Stimulated activated memory B cell treated with anti-CD40 and anti-IgM and Interleukin-4, amounts not matched to agents 10 μg/mL and 1 μg/mL and 100 μg/mL, for 72 hours (primary cell): ENCODE results near the gene MYO5B.

Experiments
- ATAC-seq: fragments of 150-1000 bp; cut with Tn5 transposase; 2 replicates; pipeline ENCODE4 v1.10.0; 2021
- H3K27ac Mint-ChIP-seq: one replicate; pipeline ENCODE4 v1.8.0; 2022; ENCODE audit warnings: mild to moderate bottlenecking, mixed read lengths
- H3K27me3 Mint-ChIP-seq: one replicate; pipeline ENCODE4 v1.8.0; 2022; ENCODE audit warnings: mixed read lengths
- H3K36me3 Mint-ChIP-seq: one replicate; pipeline ENCODE4 v1.8.0; 2022; ENCODE audit warnings: mixed read lengths
- H3K4me1 Mint-ChIP-seq: one replicate; pipeline ENCODE4 v1.8.0; 2022; ENCODE audit warnings: mixed read lengths
- H3K4me3 Mint-ChIP-seq: one replicate; pipeline ENCODE4 v1.8.0; 2022; ENCODE audit warnings: mild to moderate bottlenecking, moderate library complexity, mixed read lengths
- H3K9me3 Mint-ChIP-seq: one replicate; pipeline ENCODE4 v1.8.0; 2022; ENCODE audit warnings: mixed read lengths

Gene MYO5B

DNA sequence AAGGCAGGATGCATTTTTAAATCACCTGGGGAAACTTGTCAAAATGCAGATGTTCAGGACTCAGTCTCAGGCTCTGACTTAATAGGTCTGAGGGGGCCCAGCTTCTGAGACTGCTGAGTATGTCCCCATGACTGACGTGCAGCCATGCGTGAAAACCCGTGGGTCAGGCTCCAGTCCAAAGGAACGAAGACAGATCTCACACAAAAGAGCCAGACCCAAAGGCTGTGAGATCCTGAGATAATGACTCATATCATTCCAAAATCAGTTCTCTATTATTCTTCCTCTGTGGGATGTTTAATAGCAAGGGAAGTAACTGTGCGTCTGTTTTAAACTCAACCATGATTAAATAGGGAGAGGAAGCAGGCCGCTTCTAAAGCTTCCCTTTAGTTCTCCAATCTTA lies 274.2 kb downstream of the MYO5B start:
- H3K4me1 Mint-ChIP-seq: peaks cover 5% of the 10 kb centered on the region
- ATAC-seq: no peak
- no peaks in the 10 kb centered on the region for H3K36me3 Mint-ChIP-seq
- H3K4me3 Mint-ChIP-seq: no peak overlapping the region
- no peak overlapping the region for H3K27ac Mint-ChIP-seq
- H3K9me3 Mint-ChIP-seq: peaks cover 6% of the 10 kb centered on the region
- peaks cover 62% of the 10 kb centered on the region for H3K27me3 Mint-ChIP-seq

DNA sequence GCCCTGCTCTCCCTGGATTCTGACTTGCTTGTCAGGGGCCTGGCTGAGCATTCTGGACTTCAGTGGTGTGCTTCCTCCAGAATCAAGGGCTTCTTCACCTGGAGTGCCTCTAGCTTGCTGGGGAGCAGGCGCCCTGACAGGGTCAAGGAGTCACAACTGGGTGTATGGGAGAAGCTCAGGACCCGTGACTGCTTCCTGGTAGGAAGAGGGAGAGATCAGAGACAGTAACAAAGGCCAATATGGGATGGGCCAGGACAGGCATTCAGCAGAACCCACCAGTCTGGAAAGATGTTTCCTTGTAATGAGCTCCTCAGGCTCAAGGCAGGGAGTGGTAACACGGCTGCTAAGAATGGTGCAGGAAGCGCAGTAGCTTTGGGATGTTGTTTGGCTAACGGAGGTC lies 277.2 kb downstream of the MYO5B start:
- Mint-ChIP-seq H3K36me3 (no peaks in the 10 kb centered on the region), H3K4me3 (no peak overlapping the region), H3K27me3 (peaks cover 75% of the 10 kb centered on the region), H3K9me3 (peaks cover 6% of the 10 kb centered on the region), H3K4me1 (peaks cover 7% of the 10 kb centered on the region), H3K27ac (no peak overlapping the region)
- ATAC-seq: no peak

- H3K36me3 Mint-ChIP-seq: no peaks in the 10 kb centered on the region
- H3K27me3 Mint-ChIP-seq: peaks cover 62% of the 10 kb centered on the region
- no peak for ATAC-seq
- no peak overlapping the region for H3K4me3 Mint-ChIP-seq
- peaks cover 7% of the 10 kb centered on the region for H3K4me1 Mint-ChIP-seq
- H3K27ac Mint-ChIP-seq: peak overlapping the region; percentile 45
- peaks cover 9% of the 10 kb centered on the region for H3K9me3 Mint-ChIP-seq
Measured at GRCh38 chr18:49915352-49915751, 279.6 kb downstream of the MYO5B start.

DNA sequence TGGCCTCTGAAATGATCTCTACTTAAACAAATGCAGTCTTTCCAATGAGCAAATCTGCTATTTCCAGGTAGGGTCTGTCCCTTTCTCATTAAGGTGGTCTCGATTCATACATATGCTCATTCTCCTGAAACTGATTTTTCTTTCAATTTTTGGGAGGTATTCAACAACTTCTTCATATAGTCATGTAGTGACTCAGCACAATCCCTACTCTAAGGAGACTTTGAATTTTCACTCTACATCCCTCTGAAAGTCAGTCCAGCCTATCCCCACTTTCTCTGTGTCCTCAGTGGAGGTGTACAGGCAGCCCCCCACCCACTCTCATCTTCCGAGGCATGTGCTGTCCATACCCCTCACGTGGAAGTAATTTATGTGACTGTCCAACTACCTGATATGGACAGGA lies 281.7 kb downstream of the MYO5B start:
- Mint-ChIP-seq H3K36me3 (no peaks in the 10 kb centered on the region), H3K9me3 (peaks cover 9% of the 10 kb centered on the region), H3K27me3 (peaks cover 41% of the 10 kb centered on the region), H3K27ac (no peak overlapping the region), H3K4me1 (peaks cover 7% of the 10 kb centered on the region), H3K4me3 (no peak overlapping the region)
- ATAC-seq: no peak

GRCh38 chr18:49911427-49911826 lies 283.5 kb downstream of the MYO5B start:
- ATAC-seq: no peak
- Mint-ChIP-seq H3K27me3 (peaks cover 28% of the 10 kb centered on the region), H3K4me1 (peaks cover 7% of the 10 kb centered on the region), H3K27ac (no peak overlapping the region), H3K4me3 (no peak overlapping the region), H3K36me3 (no peaks in the 10 kb centered on the region), H3K9me3 (peaks cover 9% of the 10 kb centered on the region)

DNA sequence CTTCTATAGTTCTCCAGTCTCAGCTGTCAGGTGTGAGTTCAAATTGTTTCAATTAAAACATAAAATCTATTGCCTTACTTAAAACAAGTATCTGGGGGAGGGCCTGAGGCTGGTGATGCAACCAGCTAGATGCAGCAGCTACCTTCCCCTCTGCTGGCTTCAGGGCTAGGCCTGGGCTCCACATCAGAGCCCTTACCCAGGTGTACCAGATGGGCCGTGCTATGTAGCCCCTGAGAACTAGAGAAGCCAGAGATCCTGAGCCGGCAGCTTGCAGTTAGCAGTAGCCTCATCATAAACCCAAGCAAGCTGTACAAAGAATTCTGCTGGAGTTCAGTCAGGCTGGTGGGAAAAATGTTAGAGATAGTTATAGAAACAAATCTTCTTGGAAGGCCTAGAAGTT lies 284.0 kb downstream of the MYO5B start:
- H3K4me3 Mint-ChIP-seq: no peak overlapping the region
- peaks cover 4% of the 10 kb centered on the region for H3K4me1 Mint-ChIP-seq
- no peak for ATAC-seq
- H3K27ac Mint-ChIP-seq: no peak overlapping the region
- peaks cover 25% of the 10 kb centered on the region for H3K27me3 Mint-ChIP-seq
- H3K36me3 Mint-ChIP-seq: no peaks in the 10 kb centered on the region
- peaks cover 9% of the 10 kb centered on the region for H3K9me3 Mint-ChIP-seq

DNA sequence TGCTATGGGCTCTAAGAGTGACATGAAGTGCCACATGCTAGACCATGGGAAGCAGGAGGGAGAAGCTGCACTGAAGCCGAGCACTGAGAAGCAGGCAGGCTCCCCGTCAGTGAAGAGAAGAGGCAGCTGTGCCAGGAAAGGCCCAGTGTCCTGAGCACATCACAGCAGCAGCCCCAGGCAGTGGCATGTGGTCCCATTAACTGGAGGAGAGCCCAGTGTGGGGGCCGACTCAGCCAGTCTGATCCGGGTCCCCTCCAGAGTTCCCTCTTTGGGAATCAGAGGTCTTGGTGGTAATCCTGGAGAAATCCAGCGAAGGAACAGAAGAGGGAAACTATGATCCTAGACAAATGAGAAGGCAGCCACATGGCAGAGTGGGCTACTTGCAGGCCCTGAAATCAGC lies 284.9 kb downstream of the MYO5B start:
- H3K36me3 Mint-ChIP-seq: no peaks in the 10 kb centered on the region
- H3K27me3 Mint-ChIP-seq: peaks cover 22% of the 10 kb centered on the region
- no peaks in the 10 kb centered on the region for H3K4me1 Mint-ChIP-seq
- no peak overlapping the region for H3K4me3 Mint-ChIP-seq
- H3K27ac Mint-ChIP-seq: no peak overlapping the region
- peaks cover 9% of the 10 kb centered on the region for H3K9me3 Mint-ChIP-seq
- ATAC-seq: no peak

- H3K27me3 Mint-ChIP-seq: peaks cover 9% of the 10 kb centered on the region
- no peaks in the 10 kb centered on the region for H3K36me3 Mint-ChIP-seq
- no peaks in the 10 kb centered on the region for H3K4me1 Mint-ChIP-seq
- H3K4me3 Mint-ChIP-seq: no peak overlapping the region
- peaks cover under 1% of the 10 kb centered on the region for H3K9me3 Mint-ChIP-seq
- ATAC-seq: no peak
- H3K27ac Mint-ChIP-seq: no peak overlapping the region
Measured at GRCh38 chr18:49907346-49907929, 287.5 kb downstream of the MYO5B start.

DNA sequence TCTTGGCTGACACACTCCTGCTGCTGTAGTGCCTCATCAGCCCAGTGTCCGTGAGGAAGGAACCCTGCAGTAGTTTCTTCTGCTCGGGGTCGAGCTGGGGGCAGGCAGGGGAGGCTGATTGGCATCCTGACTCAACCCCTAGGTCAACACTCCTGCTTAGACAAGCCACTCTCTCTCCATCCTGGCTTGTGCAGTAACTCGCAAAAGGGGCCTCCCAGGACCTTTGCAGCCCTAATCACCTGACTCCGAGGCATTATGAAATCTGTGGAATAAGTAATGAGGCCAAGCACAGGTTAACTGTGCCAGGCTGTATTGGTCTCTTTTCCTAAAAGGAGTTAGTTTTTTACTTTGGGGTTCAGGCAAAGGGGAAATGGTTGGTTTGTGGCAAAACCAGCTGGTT lies 289.2 kb downstream of the MYO5B start:
- ATAC-seq: no peak
- Mint-ChIP-seq H3K27ac (no peak overlapping the region), H3K4me1 (no peaks in the 10 kb centered on the region), H3K36me3 (no peaks in the 10 kb centered on the region), H3K9me3 (no peaks in the 10 kb centered on the region), H3K4me3 (no peak overlapping the region), H3K27me3 (peaks cover 9% of the 10 kb centered on the region)

DNA sequence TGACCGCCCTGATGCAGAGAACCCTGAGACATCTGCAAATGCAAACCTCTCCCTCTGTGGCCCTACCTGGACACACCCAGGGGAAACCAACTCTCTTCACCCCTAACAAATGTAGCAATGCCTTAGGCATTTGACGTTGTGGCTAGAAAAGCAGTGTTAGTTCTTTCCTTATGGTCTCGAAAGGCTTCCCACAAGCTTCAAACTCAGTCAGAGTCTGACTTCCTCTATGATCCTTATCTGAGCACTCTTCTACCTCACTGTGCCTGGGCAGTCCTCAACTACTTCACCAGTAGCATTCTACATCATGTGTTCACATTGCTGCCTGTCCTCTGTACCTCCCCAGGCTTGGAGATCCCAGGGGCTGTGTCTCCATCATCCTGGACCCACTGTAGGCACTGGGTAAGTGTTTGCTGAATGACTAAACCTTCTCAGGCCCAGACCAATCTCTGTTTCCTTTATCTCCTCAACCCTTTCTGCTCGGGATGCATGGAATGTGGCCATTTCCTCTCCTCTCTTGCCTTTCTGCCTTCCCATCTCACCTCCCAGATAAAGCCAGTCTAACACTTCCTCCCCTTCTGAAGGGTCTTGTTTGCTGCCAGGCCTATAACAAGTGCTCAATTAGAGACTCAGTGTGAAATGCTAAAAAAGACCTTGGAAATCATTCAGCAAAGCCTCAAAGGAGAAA lies 289.9 kb downstream of the MYO5B start:
- no peak overlapping the region for H3K27ac Mint-ChIP-seq
- ATAC-seq: no peak
- H3K27me3 Mint-ChIP-seq: peaks cover 9% of the 10 kb centered on the region

DNA sequence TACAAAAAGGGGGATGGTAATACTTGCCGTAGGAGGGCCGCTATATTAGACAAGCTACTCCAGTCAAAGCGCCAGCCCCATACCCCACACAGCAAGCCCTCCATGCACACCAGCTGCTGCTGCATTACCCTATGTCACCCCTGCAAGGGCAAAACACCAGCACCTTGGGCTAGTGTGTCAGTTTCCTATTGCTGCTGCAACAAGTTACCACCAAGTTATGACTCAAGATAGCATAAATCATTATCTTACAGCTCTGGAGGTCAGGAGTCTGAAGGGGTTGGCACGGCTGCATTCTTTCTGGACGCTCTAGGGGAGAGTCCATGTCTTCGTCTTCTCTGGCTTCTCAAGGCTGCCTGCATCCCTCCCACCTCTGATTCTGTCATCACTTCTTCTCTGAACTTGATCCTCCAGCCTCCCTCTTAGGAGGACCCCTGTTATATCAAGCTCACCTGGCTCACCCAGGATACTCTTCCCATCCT lies 293.0 kb downstream of the MYO5B start:
- no peaks in the 10 kb centered on the region for H3K36me3 Mint-ChIP-seq
- peaks cover 10% of the 10 kb centered on the region for H3K27me3 Mint-ChIP-seq
- H3K4me1 Mint-ChIP-seq: no peaks in the 10 kb centered on the region
- ATAC-seq: no peak
- no peak overlapping the region for H3K4me3 Mint-ChIP-seq
- no peaks in the 10 kb centered on the region for H3K9me3 Mint-ChIP-seq
- H3K27ac Mint-ChIP-seq: no peak overlapping the region

More for the DNA sequence above, 289.9 kb downstream of the MYO5B start:
- H3K4me3 Mint-ChIP-seq: no peak overlapping the region
- no peaks in the 10 kb centered on the region for H3K4me1 Mint-ChIP-seq
- no peaks in the 10 kb centered on the region for H3K36me3 Mint-ChIP-seq
- no peaks in the 10 kb centered on the region for H3K9me3 Mint-ChIP-seq

GRCh38 chr18:49899657-49900330 lies 295.2 kb downstream of the MYO5B start:
- Mint-ChIP-seq H3K4me1 (no peaks in the 10 kb centered on the region), H3K27me3 (peaks cover 11% of the 10 kb centered on the region), H3K36me3 (no peaks in the 10 kb centered on the region), H3K27ac (no peak overlapping the region), H3K9me3 (no peaks in the 10 kb centered on the region), H3K4me3 (no peak overlapping the region)
- no peak for ATAC-seq

DNA sequence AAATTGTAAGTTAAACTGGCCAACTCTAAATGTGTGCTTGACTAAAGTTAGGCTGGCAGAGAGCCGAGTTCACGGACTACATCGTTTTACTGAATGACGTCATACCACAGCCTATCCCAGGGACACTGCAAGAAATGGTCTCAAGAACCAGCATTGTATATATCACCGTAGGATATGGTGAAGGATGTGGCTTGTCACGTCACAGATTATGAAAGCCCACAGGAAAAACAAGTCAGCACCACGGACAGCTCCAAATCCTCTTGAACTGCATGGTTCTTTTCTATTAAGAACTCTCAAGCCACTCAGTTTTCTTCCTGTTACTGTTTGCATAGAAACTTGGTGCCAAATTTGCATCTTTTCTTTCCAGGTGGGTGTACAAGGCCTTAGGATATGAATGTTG lies 296.5 kb downstream of the MYO5B start:
- H3K27me3 Mint-ChIP-seq: peaks cover 11% of the 10 kb centered on the region
- H3K4me1 Mint-ChIP-seq: no peaks in the 10 kb centered on the region
- ATAC-seq: no peak
- H3K9me3 Mint-ChIP-seq: no peaks in the 10 kb centered on the region
- no peaks in the 10 kb centered on the region for H3K36me3 Mint-ChIP-seq
- H3K27ac Mint-ChIP-seq: no peak overlapping the region
- H3K4me3 Mint-ChIP-seq: no peak overlapping the region

DNA sequence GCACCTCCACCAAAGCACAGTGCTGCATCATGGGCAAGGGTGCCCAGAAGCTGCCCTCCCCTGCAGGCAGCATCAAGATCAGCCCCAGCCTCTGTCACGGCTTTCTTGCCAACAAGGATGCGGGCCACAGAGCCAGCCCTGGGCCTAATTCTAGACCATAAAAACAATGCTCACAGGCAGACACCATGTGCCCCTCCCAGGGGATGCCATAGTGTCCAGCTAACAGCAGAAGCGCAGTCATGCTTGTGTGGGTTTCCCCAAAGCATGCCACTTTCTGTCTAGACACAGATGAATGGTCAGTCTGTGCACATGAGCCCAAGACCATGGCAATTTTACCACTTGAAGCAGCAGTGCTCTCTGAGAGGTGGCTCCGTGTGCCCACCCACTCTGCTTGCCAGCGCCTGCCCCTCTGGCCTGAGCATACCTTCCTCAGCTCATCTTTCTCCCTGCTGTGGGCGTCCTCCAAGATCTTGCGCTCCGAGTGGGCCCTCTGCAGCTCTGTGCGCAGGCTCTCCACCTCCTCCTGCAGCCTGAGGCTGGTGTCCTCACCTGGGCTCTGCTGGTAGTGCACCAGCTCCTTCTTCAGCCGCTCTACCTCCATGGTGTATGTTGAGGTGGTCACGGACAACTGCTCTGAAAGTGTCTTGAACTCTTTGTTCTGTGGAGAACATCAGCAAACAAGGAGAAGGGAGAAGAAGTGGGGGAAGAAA lies 300.3 kb downstream of the MYO5B start:
- Mint-ChIP-seq H3K4me3 (no peak overlapping the region), H3K4me1 (no peaks in the 10 kb centered on the region), H3K27me3 (peaks cover 11% of the 10 kb centered on the region), H3K27ac (no peak overlapping the region), H3K36me3 (no peaks in the 10 kb centered on the region), H3K9me3 (no peaks in the 10 kb centered on the region)
- ATAC-seq: no peak

DNA sequence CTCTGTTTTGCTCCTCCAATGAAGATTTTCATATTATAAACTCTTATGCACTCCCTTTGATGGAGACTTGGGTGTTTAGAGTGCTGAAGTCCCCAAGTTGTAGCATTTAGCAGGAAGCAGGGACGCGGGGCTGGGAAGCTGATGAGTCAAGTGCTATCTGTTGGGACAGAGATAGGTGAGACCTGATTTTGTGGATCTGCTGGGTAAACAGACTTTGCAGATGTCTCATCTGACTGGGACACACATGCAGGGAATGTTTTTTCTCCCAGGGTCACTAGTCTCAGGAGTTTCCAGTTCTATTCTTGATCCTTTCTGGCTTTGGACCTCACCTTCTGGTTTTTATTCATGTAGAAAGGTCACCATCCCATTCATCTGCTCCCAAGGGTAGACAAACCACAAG lies 301.9 kb downstream of the MYO5B start:
- H3K36me3 Mint-ChIP-seq: no peaks in the 10 kb centered on the region
- no peak overlapping the region for H3K4me3 Mint-ChIP-seq
- no peak for ATAC-seq
- H3K27me3 Mint-ChIP-seq: peaks cover 21% of the 10 kb centered on the region
- H3K27ac Mint-ChIP-seq: no peak overlapping the region
- no peaks in the 10 kb centered on the region for H3K9me3 Mint-ChIP-seq
- no peaks in the 10 kb centered on the region for H3K4me1 Mint-ChIP-seq
